ENCODE measurements around the gene PTPRO. TPM values are rescaled to one million over a fixed set of nuclear protein-coding genes. Genes with fewer than 3 reads are reported as not detected.

PTPRO gene
- total and polyA plus RNA-seq, 2 experiments from 2014 or later, result 0.12 TPM; not detected in 1

GRCh38 chr12:15444523-15444922, 122.2 kb downstream of the PTPRO start:
- H3K9me3 ChIP-seq (ENCODE audit: low read depth), result no peaks in the 10 kb centered on the region
- H3K4me3 ChIP-seq, result no peak overlapping the region
- H3K27me3 ChIP-seq, result no peaks in the 10 kb centered on the region
- H3K4me1 ChIP-seq (ENCODE audit: low read depth), result no peaks in the 10 kb centered on the region
- DNase-seq (ENCODE audit: low read depth in 1 of 2, low spot score in 1 of 2), result no peak
- TF ChIP-seq, protein P1, sequence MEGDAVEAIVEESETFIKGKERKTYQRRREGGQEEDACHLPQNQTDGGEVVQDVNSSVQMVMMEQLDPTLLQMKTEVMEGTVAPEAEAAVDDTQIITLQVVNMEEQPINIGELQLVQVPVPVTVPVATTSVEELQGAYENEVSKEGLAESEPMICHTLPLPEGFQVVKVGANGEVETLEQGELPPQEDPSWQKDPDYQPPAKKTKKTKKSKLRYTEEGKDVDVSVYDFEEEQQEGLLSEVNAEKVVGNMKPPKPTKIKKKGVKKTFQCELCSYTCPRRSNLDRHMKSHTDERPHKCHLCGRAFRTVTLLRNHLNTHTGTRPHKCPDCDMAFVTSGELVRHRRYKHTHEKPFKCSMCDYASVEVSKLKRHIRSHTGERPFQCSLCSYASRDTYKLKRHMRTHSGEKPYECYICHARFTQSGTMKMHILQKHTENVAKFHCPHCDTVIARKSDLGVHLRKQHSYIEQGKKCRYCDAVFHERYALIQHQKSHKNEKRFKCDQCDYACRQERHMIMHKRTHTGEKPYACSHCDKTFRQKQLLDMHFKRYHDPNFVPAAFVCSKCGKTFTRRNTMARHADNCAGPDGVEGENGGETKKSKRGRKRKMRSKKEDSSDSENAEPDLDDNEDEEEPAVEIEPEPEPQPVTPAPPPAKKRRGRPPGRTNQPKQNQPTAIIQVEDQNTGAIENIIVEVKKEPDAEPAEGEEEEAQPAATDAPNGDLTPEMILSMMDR (IDR thresholded peaks at IDR 0.05; ENCODE audit: low read depth, low read length), result no peak
- no peak overlapping the region for H3K27ac ChIP-seq
- H3K36me3 ChIP-seq, result no peaks in the 10 kb centered on the region

- no peak for DNase-seq (ENCODE audit: low read depth in 1 of 2, low spot score in 1 of 2)
- H3K27me3 ChIP-seq, result no peaks in the 10 kb centered on the region
Observed at GRCh38 chr12:15446807-15447206, 124.5 kb downstream of the PTPRO start.

DNA sequence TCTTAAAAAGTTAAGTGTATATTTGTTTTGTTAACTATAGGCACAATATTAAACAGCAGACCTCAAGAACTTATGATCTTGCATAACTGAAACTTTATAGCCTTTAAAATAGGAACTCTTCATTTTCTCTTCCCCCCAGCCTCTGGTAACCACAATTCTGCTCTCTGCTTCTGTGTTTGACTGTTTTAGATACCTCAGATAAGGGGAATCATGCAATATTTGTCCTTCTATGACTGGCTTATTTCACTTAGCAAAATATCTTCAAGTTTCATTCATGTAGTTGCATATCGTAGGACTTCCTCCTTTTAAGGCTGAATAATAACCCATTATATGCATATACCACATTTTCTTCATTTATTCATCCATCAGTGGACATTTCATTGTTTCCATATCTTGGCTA, 131.3 kb downstream of the PTPRO start:
- TF ChIP-seq, protein P1 (IDR thresholded peaks at IDR 0.05; ENCODE audit: low read depth, low read length), result no peak
- no peaks in the 10 kb centered on the region for H3K27me3 ChIP-seq
- H3K27ac ChIP-seq, result no peak overlapping the region

More at GRCh38 chr12:15446807-15447206, 124.5 kb downstream of the PTPRO start:
- Histone ChIP-seq H3K4me3 (no peak overlapping the region), H3K27ac (no peak overlapping the region), H3K9me3 (ENCODE audit: low read depth) (no peaks in the 10 kb centered on the region), H3K36me3 (no peaks in the 10 kb centered on the region), H3K4me1 (ENCODE audit: low read depth) (no peaks in the 10 kb centered on the region)
- TF ChIP-seq, protein P1 (IDR thresholded peaks at IDR 0.05; ENCODE audit: low read depth, low read length), result no peak

DNA sequence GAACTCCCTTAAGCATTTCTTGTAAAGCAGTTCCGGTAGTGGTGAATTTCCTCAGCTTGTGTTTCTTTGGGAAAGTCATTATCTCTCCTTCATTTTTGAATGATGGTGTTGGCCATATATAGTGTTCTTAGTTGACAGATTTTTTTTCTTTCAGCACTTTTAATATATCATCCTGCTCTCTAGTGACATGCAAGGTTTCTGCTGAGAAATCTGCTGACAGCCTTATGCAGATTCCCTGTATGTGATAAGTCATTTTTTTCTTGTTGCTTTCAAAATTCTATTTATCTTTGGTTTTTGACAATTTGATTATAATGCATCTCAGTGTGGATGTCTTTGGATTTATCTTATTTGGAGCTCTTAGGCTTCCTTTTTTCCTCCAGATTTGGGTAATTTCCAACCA, 135.7 kb downstream of the PTPRO start:
- H3K9me3 ChIP-seq (ENCODE audit: low read depth), result no peaks in the 10 kb centered on the region
- no peaks in the 10 kb centered on the region for H3K4me1 ChIP-seq (ENCODE audit: low read depth)
- no peak for DNase-seq (ENCODE audit: low read depth in 1 of 2, low spot score in 1 of 2)
- H3K4me3 ChIP-seq, result no peak overlapping the region
- H3K27ac ChIP-seq, result no peak overlapping the region
- TF ChIP-seq, protein P1 (IDR thresholded peaks at IDR 0.05; ENCODE audit: low read depth, low read length), result no peak
- H3K36me3 ChIP-seq, result no peaks in the 10 kb centered on the region
- no peaks in the 10 kb centered on the region for H3K27me3 ChIP-seq

More for the DNA sequence above, 131.3 kb downstream of the PTPRO start:
- Histone ChIP-seq H3K9me3 (ENCODE audit: low read depth) (no peaks in the 10 kb centered on the region), H3K36me3 (no peaks in the 10 kb centered on the region), H3K4me1 (ENCODE audit: low read depth) (no peaks in the 10 kb centered on the region), H3K4me3 (no peak overlapping the region)
- no peak for DNase-seq (ENCODE audit: low read depth in 1 of 2, low spot score in 1 of 2)

DNA sequence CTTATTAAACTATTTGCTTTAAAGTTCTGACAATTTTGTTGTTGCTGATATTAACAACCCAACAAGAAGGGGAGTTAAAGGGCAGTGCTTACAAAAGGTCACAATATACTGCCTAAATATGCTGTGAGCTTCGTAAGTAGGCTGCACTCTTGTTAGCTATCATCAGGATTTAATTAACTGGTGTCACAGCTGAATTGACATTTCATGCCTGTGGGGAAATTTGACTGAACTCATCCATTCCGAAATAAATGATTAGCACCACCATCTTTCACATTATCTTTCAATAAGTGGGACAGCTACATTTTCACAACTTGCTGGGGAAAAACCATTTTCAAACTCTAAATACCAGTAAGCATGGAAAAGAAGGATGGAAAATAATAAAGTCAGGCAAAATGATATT, 146.6 kb downstream of the PTPRO start:
- DNase-seq (ENCODE audit: low read depth in 1 of 2, low spot score in 1 of 2), result no peak
- Histone ChIP-seq H3K27ac (no peak overlapping the region), H3K9me3 (ENCODE audit: low read depth) (no peaks in the 10 kb centered on the region), H3K36me3 (no peaks in the 10 kb centered on the region), H3K4me3 (no peak overlapping the region), H3K4me1 (ENCODE audit: low read depth) (no peaks in the 10 kb centered on the region), H3K27me3 (no peaks in the 10 kb centered on the region)
- TF ChIP-seq, protein P1 (IDR thresholded peaks at IDR 0.05; ENCODE audit: low read depth, low read length), result no peak

- DNase-seq (ENCODE audit: low read depth in 1 of 2, low spot score in 1 of 2), result no peak
- Histone ChIP-seq H3K4me3 (no peak overlapping the region), H3K4me1 (ENCODE audit: low read depth) (no peaks in the 10 kb centered on the region), H3K27me3 (no peaks in the 10 kb centered on the region), H3K36me3 (no peaks in the 10 kb centered on the region), H3K9me3 (ENCODE audit: low read depth) (no peaks in the 10 kb centered on the region), H3K27ac (no peak overlapping the region)
- TF ChIP-seq, protein P1 (IDR thresholded peaks at IDR 0.05; ENCODE audit: low read depth, low read length), result no peak
Observed at GRCh38 chr12:15469356-15469755, 147.0 kb downstream of the PTPRO start.

Data from cardiac muscle cell (in vitro differentiated cells and primary cell).